Uterus (tissue), 2 donors: Measurements from ENCODE around the gene ABLIM2.

Source experiments
- POLR2A ChIP-seq, 2 donors: fragments of 450-650 bp; IDR thresholded peaks; one replicate each; pipeline ENCODE4 v1.6.1; 2016; ENCODE audit warnings: antibody characterized with exemption in 2 of 2, mild to moderate bottlenecking in 1 of 2, moderate library complexity in 1 of 2
- TF ChIP-seq, protein P1 (sequence below), 4 experiments: fragments of 200-600 bp in 2 of 4; fragments of 450-650 bp in 2 of 4; sonication (generic) in 2 of 4; IDR thresholded peaks; one replicate each; pipeline ENCODE4 v1.5.1; 2016 to 2019; ENCODE audit warnings: antibody characterized with exemption in 4 of 4, mild to moderate bottlenecking in 2 of 4, moderate library complexity in 1 of 4

DNA sequence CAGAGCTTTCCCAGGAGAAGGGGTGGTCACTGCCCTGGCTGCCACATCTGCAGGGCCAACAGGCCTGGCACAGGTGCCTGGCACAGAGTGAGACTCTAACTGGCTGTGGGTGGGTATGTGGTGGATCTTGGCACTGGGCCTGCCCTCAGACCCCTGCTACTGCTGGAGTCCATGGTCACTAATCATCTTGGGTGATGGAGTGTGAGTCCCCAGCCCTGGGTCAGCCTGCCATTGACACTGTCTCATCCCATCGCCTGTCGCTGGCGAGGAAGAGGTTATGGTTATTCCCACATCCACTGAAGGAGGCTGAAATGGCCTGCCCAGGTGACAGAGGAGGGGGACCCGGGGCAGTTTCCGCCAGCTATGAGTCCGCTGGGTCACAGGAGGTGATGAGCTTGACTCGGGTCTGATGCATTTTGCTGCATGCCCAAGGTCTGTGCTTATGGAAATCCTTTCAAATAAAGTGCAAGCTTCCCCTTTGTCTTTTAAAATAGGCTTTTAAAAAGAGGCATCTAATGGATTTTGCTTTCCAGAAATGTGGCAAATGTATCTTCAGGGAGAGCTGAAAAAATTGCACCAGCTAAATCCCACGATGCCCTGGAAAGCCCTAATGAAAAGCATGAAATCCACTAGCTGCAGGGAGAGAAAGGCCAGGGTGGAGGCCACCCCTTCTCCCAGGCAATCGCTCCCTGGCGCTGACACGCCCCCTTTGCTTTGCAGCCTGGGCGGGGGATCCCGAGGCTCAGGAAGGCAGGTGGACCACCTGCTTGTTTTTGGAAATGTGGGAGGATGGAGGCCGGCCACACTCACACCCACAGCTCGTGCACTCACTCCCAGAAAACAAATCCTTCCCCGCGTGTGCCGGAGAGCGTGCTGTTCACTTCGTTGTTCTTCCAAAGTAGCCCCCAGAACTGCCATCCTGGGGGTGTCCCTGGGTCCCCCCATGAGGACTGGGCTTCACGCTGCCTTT is 54.9 kb downstream of the ABLIM2 start:
- TF ChIP-seq, protein P1, sequence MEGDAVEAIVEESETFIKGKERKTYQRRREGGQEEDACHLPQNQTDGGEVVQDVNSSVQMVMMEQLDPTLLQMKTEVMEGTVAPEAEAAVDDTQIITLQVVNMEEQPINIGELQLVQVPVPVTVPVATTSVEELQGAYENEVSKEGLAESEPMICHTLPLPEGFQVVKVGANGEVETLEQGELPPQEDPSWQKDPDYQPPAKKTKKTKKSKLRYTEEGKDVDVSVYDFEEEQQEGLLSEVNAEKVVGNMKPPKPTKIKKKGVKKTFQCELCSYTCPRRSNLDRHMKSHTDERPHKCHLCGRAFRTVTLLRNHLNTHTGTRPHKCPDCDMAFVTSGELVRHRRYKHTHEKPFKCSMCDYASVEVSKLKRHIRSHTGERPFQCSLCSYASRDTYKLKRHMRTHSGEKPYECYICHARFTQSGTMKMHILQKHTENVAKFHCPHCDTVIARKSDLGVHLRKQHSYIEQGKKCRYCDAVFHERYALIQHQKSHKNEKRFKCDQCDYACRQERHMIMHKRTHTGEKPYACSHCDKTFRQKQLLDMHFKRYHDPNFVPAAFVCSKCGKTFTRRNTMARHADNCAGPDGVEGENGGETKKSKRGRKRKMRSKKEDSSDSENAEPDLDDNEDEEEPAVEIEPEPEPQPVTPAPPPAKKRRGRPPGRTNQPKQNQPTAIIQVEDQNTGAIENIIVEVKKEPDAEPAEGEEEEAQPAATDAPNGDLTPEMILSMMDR (IDR thresholded peaks at IDR 0.05): no peak
- no peak for TF ChIP-seq POLR2A (IDR thresholded peaks at IDR 0.05)
